HUDEP-2 (cell line): ENCODE results near the gene FGF7.
"Not testable (repeated sequence)": the region's sequence is repeated elsewhere in the genome, so short reads cannot be mapped to it uniquely, and the experiment has no call there.

Source experiments
- DNase-seq, 76 experiments: peaks; one replicate each; lab custom pipeline; 2025; ENCODE audit not compliant: unreplicated experiment in 76 of 76; lab: John Stamatoyannopoulos, UW

Gene FGF7

DNA sequence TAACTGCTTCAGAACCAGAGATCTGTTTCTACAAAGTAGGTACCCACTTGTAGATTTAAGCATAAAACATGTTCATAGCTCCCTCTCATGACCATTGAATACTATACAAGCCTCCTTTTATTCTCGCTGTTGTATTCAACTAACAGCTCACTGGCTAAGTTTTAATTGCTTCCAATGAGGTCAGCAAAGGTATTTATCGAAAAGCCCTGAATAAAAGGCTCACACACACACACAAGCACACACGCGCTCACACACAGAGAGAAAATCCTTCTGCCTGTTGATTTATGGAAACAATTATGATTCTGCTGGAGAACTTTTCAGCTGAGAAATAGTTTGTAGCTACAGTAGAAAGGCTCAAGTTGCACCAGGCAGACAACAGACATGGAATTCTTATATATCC lies at the start of gene FGF7:
Gene FGF7 (plus strand): TSS at position 222 of the 400 bp plus-strand sequence. CDS start 1,056 bp downstream, outside the sequence.
- DNase-seq, result no peak

DNA sequence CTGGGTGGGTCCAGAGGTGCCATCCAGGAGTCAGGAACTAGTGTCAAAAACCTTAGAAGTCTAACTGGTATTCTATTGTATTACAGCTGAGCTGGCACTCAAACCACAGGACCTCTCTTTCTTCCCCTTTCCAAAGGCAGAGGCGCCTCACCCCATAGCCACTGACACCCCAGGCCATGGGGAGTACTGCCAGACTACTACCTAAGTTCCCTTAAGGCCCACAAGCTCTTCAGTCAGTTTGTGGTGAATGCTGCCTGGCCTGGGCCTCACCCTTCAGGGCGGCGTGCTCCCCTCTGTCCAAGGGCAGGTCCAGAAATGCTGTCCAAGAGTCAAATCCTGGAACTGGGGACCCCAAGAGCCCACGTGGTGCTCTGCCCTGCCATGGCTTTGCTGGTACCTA lies 43.0 kb upstream of the FGF7 start:
- DNase-seq, result no peak

DNA sequence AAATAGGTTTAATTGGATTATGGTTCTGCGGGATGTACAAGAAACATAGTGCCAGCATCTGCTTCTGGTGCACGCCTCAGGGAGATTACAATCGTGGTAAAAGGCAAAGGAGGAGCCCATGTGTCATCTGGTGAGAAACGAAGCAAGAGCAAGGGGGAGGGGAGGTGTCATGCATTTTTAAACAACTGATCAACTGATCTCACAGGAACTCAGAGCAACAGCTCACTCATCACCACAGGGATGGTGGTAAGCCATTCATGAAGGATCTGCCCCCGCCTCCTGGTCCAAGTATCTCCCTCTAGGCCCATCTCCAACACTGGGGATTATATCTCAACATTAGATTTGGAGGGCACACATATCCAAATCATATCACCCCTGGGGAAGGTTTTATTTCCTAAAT lies 42.1 kb upstream of the FGF7 start:
- DNase-seq, result no peak

DNA sequence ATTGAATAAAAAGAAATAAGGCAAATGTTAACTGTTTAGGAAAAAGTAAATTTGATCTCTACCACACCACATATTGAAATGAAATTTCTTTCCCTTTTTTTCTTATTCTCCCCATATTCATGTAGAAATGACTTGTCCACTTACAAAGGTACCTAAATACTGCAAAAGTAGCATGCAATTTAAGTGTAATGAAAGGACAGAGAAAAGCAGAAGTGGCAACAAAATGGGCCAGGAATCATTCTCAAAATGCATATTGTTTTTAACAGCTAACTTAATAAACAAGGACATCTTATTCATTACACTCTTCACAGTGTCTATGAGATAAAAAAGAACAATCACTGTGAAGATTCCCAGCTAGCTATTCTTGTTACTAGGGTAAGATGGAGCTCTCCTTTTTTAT lies 40.6 kb upstream of the FGF7 start:
- no peak for DNase-seq

DNA sequence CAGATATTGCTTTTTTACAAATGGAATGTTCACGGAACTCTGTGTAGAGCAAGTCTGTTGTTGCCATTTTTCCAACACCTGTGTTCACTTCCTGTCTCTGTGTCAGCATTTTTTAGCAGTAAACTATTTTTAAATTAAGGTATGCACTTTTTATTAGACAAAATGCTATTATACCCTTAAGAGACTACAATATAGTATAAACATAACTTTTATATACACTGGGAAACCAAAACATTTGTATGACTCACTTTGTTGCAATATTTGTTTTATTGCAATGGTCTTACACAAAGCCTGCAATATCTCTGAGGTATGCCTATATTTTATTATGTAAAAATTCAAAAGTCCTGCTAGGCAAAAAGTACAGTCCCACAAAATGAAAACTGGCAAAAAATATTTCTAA lies 39.8 kb upstream of the FGF7 start:
- DNase-seq, result no peak

DNA sequence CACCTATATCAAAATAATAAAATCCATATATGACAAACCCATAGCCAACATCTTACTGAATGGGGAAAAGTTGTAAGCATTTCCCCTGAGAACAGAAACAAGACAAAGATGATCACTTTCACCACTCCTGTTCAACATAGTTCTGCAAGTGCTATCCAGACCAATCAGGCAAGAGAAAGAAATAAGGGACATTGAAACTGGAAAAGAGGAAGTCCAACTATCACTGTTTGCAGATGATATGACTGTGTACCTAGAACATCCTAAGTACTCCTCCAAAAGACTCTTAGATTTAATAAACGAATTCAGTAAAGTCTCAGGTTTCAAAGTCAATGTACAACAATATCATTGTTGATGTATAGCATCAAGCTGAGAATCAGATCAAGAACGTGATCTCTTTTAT lies 35.6 kb upstream of the FGF7 start:
- no peak for DNase-seq

DNA sequence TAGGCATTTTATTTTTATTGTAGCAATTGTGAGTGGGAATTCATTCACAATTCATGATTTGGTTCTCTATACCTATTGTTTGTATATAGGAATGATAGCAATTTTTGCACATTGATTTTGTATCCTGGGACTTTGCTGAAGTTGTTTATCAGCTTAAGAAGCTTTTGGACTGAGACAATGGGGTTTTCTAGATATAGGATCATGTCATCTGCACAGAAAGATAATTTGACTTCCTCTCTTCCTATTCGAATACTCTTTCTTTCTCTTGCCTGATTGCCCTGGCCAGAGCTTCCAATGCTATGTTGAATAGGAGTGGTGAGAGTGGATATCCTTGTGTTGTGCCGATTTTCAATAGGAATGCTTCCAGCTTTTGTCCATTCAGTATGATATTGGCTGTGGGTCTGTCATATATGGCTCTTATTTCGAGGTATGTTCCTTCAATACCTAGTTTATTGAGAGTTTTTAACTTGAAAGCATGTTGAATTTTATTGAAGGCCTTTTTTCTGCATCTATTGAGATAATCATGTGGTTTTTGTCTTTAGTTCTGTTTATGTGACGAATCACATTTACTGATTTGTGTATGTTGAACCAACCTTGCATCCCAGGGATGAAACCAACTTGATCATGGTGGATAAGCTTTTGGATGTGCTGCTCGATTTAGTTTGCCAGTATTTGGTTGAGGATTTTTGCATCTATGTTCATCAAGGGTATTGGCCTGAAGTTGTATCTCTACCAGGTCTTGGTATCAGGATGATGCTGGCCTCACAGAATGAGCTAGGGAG lies 20.3 kb upstream of the FGF7 start:
- not testable (repeated sequence) for DNase-seq

DNA sequence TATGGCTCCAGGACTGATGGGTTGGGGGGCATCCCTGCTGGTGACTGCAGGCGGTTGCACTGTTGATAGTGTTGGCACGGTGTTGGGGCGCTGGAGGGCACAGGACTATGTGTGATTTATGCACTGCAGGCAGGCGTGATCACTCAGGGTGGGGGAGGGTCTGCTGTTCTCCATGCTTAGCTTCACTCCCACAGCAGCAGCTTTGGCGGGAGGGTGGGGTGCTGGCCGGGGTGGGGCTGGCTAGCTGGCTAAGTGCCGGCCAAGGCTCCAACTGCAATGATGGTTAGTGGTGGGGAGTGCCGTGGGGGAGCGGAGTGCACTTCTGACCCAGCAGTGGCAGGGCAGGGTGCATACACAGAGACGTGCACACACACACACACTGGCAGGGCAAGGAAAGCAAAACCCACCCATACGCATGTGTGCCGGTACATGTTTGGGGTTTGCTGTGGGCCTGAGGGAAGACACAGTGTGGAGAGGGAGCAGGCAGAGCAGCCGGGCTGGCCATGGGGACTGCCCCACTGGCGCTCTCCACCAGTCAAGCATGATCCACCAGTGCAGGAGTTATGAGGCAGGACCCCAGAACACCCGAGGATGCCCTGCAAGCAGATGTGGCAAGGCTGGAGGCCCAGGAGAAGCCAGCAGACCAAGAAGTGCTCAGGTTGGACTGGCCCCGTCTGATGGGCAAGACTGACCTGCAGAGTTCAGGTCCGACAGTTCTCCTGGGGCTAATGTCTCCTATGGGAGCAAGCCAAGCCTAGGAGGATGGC lies 16.5 kb upstream of the FGF7 start:
- DNase-seq, result peak in 2 of 76 experiments; percentile 1 to 7

GRCh38 chr15:49410641-49411040 lies 12.4 kb upstream of the FGF7 start:
- DNase-seq, result no peak

DNA sequence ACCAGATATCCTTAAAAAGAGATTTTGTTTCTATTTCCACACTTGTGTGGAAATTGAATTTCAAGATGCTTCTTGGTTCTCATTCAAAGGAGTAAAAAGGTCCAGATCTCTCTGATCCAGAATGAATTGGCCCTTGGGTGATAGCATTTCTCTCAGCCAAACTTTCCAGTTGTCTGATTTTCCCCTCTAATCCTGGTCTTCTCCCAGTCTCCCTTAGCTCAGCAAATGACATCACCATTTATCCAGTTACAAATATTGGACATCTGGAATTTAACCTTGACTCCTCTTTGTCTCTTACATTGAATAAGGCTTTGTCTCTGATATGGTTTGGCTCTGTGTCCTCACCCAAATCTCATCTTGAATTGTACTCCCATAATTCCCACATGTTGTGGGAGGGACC lies 10.2 kb upstream of the FGF7 start:
- no peak for DNase-seq

DNA sequence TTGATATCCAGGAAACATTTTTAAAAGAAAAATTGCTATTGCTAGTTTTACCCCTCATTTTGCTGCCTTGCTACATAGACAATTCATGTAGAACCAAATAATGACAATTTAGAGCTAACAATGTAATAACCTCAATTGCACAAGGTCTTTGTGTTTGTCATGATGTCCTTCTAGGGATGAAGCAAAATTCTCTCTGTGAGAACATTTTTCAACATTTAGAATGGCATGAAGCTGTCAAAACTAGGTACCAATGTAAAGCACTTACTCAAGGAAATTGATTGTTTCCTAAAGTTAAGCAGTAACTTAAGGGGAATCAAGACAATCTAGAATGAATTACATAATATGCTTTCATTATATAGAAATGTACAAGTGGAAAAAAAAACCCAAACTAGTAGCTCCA lies 7.9 kb upstream of the FGF7 start:
- no peak for DNase-seq

GRCh38 chr15:49415638-49416037 lies 7.4 kb upstream of the FGF7 start:
- peak in 1 of 76 experiments; percentile 7 for DNase-seq

DNA sequence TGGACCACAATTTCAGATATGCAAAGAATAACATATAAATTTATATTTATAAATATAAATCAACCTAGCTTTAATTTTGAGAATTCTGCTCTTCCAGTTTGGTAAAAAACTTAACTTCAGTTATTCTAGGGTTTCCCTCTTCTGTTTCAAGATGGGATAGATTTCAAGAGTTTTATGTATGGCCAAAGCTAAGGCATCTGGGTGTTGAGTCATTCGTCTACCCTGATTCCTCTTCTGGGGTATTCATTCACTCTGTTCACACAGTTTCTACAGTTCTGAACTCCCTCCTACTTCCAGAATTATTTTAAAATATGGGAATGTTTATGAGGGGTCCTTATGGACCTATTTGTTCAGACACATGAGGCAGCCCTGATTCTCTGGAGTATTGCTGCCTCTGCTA lies 4.2 kb upstream of the FGF7 start:
- no peak for DNase-seq

- peak in 21 of 76 experiments; percentile 1 to 50 (median 18) for DNase-seq
Measured at GRCh38 chr15:49421991-49422390, 1.1 kb upstream of the FGF7 start.

GRCh38 chr15:49423901-49424550 lies 984 bp downstream of the FGF7 start:
- DNase-seq, result no peak

- DNase-seq, result no peak
Measured at GRCh38 chr15:49424954-49425353, 1.9 kb downstream of the FGF7 start.

GRCh38 chr15:49427372-49427771 lies 4.3 kb downstream of the FGF7 start:
- no peak for DNase-seq

DNA sequence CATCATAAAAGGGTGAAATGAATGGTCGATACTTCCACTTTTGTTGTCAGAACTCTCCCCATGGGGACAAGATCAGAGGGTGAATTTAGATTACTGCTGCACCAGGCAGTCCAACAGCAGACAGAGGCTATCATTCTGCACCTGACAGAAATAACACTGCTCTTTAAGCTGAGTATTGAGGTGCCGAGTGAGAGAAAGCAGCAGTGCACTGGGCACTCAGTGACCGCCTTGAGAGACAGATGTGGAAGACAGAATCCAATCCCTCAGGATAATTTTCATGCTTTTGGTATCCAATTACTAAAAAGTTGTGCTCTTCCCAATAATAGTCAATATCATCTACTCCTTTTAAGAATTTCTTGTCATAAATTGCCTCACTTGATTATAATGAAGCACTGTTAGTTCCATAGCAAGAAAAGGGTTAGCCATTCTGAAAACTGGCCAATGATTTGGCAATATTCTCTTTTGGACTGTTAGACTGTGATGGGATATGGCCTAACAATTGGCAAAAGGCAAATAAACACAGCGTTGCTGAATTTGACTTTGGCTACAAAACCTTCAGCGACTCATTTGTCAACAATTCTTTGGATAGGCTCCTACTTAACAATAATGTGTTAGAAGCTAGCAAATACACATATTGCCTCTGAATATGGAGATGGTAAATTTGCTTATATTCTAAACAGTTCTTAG lies 5.5 kb downstream of the FGF7 start:
- DNase-seq, result no peak

DNA sequence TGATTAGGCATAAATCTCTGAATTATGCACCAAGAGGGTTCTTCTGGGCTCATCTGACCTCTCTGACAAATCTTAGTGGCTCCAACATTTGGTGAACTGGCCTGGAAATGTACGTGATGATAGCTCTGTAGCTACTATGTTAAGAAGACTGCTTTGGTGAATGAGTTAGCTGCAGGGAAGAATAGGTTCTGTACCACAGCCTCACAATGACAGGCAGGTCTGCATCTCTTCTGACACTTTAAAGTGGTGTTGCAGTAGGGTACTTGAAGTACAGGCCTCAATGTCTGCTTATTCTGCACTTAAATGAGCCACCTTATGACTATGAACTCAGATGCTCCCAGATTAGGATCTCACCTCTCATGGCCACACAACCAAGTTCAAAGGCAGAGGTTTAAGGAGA lies 7.0 kb downstream of the FGF7 start:
- no peak for DNase-seq

- no peak for DNase-seq
Measured at GRCh38 chr15:49435174-49435573, 12.1 kb downstream of the FGF7 start.

GRCh38 chr15:49436751-49437150 lies 13.7 kb downstream of the FGF7 start:
- DNase-seq, result no peak
